Kidney (tissue), 14 donors: ENCODE data around the gene PPP6R1. TPM values are rescaled to one million over a fixed set of nuclear protein-coding genes. Genes with fewer than 3 reads are reported as not detected.

Source experiments
- DNase-seq, 5 donors: peaks; one replicate each; pipeline ENCODE4 v3.0.0-alpha.2; 2013 to 2020
- FAIRE-seq: peaks from 2 replicates; lab custom pipeline; 2012; peaks lifted over from hg19 to GRCh38; lab: Jason Lieb, UNC
- H3K27ac ChIP-seq, 2 donors: one replicate each; pipeline ENCODE4 v1.7.0; 2013; ENCODE audit warnings: low read depth in 2 of 2, low read length in 2 of 2, inconsistent platforms in 1 of 2
- H3K27me3 ChIP-seq: one replicate; pipeline ENCODE4 v1.7.1; 2013; ENCODE audit warnings: low read length, inconsistent platforms; ENCODE audit not compliant: control insufficient read depth, insufficient read depth
- H3K36me3 ChIP-seq, 3 donors: one replicate each; pipeline versions ENCODE4 v1.7.0 to v1.7.1; 2013; ENCODE audit warnings: low read length in 3 of 3, control low read depth in 1 of 3, inconsistent platforms in 1 of 3; ENCODE audit not compliant: insufficient read depth in 3 of 3, control insufficient read depth in 2 of 3
- H3K4me1 ChIP-seq, 3 donors: one replicate each; pipeline versions ENCODE4 v1.7.0 to v1.7.1; 2013; ENCODE audit warnings: low read length in 3 of 3, inconsistent platforms in 1 of 3, low read depth in 1 of 3; ENCODE audit not compliant: control insufficient read depth in 2 of 3, insufficient read depth in 2 of 3
- H3K4me3 ChIP-seq, 3 donors: one replicate each; pipeline versions ENCODE4 v1.7.0 to v1.8.1; 2013; ENCODE audit warnings: low read length in 3 of 3, control low read depth in 1 of 3, inconsistent platforms in 1 of 3
- H3K9ac ChIP-seq, 3 donors: one replicate each; pipeline versions ENCODE4 v1.7.0 to v1.7.1; 2013; ENCODE audit warnings: low read length in 3 of 3, control low read depth in 1 of 3, inconsistent platforms in 1 of 3
- H3K9me3 ChIP-seq, 3 donors: one replicate each; pipeline versions ENCODE4 v1.7.0 to v1.7.1; 2013; ENCODE audit warnings: low read length in 3 of 3, control low read depth in 1 of 3, inconsistent platforms in 1 of 3; ENCODE audit not compliant: control insufficient read depth in 2 of 3, insufficient read depth in 1 of 3
- CTCF ChIP-seq: IDR thresholded peaks from 3 replicates; pipeline ENCODE4 v1.5.1; 2012; ENCODE audit warnings: mild to moderate bottlenecking, moderate library complexity, borderline replicate concordance; ENCODE audit not compliant: insufficient read depth; ENCODE audit errors: extremely low read depth
- intact Hi-C: fragments of 100-400 bp; cut with DNase I; formaldehyde crosslinking; loops from one replicate; pipeline ENCODE4 v1.11.1; 2022
- polyA plus RNA-seq: library from polyadenylated mRNA; stranded (reverse); fragments of 350-450 nt; fragmentation: Illumina TruSeq; extraction: RNeasy Lipid Tissue Mini Kit (QIAGEN cat#74804); gene quantifications from one replicate; pipeline ENCODE4 v1.2.3, GENCODE V29; 2014; ENCODE audit warnings: low read depth, low replicate concordance; ENCODE audit not compliant: insufficient read depth
- total RNA-seq: library from RNA; stranded (reverse); fragmentation: NEBNext Ultra II Directional; extraction: Animal tissue kit (Norgen Biotek cat#: 25700); gene quantifications from one replicate; pipeline ENCODE4 v1.2.1, GENCODE V29; 2021
- donor health status: control.
- donor health status: control.
- donor health status: control.
- donor health status: control.
- donor health status: control.
- donor health status: DM: yes; HTN: yes; CAD: no.
- donor health status: Normal renal cell carcinoma (clear cell type).

Gene PPP6R1
- total and polyA plus RNA-seq, 2 donors from 2014 or later: 30.6 to 61.6 TPM

- H3K36me3 ChIP-seq: peaks cover 5 to 71% (median 49%) of the 10 kb centered on the region in 3 donors
- no peak overlapping the region for H3K27ac ChIP-seq
- FAIRE-seq: no peak
- H3K9me3 ChIP-seq: no peaks in the 10 kb centered on the region
- peak in 1 of 5 donors; percentile 76 for DNase-seq
- TF ChIP-seq CTCF: no peak
- intact Hi-C loops: no loop called here
- no peak overlapping the region for H3K4me3 ChIP-seq
- H3K4me1 ChIP-seq: no peaks in the 10 kb centered on the region
- no peak overlapping the region for H3K9ac ChIP-seq
- H3K27me3 ChIP-seq: no peaks in the 10 kb centered on the region
Measured at GRCh38 chr19:55241143-55241934, 17.5 kb downstream of the PPP6R1 start.

- no peak for TF ChIP-seq CTCF
- DNase-seq (no peak), FAIRE-seq (no peak)
- no peaks in the 10 kb centered on the region for H3K27me3 ChIP-seq
- H3K27ac ChIP-seq: no peak overlapping the region
- no peaks in the 10 kb centered on the region for H3K4me1 ChIP-seq
- intact Hi-C loops: no loop called here
- H3K9ac ChIP-seq: no peak overlapping the region
- peaks cover 5 to 69% (median 49%) of the 10 kb centered on the region in 3 donors for H3K36me3 ChIP-seq
- H3K4me3 ChIP-seq: no peak overlapping the region
- no peaks in the 10 kb centered on the region for H3K9me3 ChIP-seq
Measured at GRCh38 chr19:55240713-55241020, 18.1 kb downstream of the PPP6R1 start.

GRCh38 chr19:55239004-55239403, 19.8 kb downstream of the PPP6R1 start:
- H3K4me3 ChIP-seq: no peak overlapping the region
- H3K9me3 ChIP-seq: no peaks in the 10 kb centered on the region
- intact Hi-C loops: no loop called here
- DNase-seq: no peak
- H3K27me3 ChIP-seq: no peaks in the 10 kb centered on the region
- H3K9ac ChIP-seq: no peak overlapping the region
- no peak overlapping the region for H3K27ac ChIP-seq
- no peak for TF ChIP-seq CTCF
- H3K36me3 ChIP-seq: peaks cover 8 to 71% (median 45%) of the 10 kb centered on the region in 3 donors
- H3K4me1 ChIP-seq: no peaks in the 10 kb centered on the region
- no peak for FAIRE-seq

GRCh38 chr19:55238030-55238429, 20.8 kb downstream of the PPP6R1 start:
- FAIRE-seq: no peak

More at GRCh38 chr19:55238030-55238429, 20.8 kb downstream of the PPP6R1 start:
- Histone ChIP-seq H3K4me3 (no peak overlapping the region), H3K27ac (no peak overlapping the region), H3K36me3 (peaks cover 8 to 70% (median 41%) of the 10 kb centered on the region in 3 donors), H3K4me1 (no peaks in the 10 kb centered on the region), H3K9ac (no peak overlapping the region), H3K27me3 (no peaks in the 10 kb centered on the region), H3K9me3 (no peaks in the 10 kb centered on the region)
- no peak for DNase-seq
- no peak for TF ChIP-seq CTCF
- intact Hi-C loops: no loop called here
